KMS-11 (cell line): ENCODE measurements around the gene DAD1.

ENCODE experiments used
- H2AFZ ChIP-seq: fragments of 200-600 bp; sonication (generic); 2 replicates; pipeline ENCODE4 v1.6.1; 2016; ENCODE audit warnings: antibody characterized with exemption, mixed run types, low read depth
- H3K27ac ChIP-seq: fragments of 200-600 bp; sonication (generic); 2 replicates; pipeline ENCODE4 v1.6.1; 2016; ENCODE audit warnings: mild to moderate bottlenecking, mixed run types
- H3K27me3 ChIP-seq: fragments of 200-600 bp; sonication (generic); 2 replicates; pipeline ENCODE4 v1.6.1; 2017; ENCODE audit warnings: mild to moderate bottlenecking, low read depth, mixed run types, moderate library complexity; ENCODE audit not compliant: insufficient read depth
- H3K36me3 ChIP-seq: fragments of 200-600 bp; sonication (generic); 2 replicates; pipeline ENCODE4 v1.6.1; 2017; ENCODE audit warnings: mild to moderate bottlenecking, mixed run types; ENCODE audit not compliant: insufficient read depth
- H3K4me1 ChIP-seq: fragments of 200-600 bp; sonication (generic); 2 replicates; pipeline ENCODE4 v1.6.1; 2016; ENCODE audit warnings: mild to moderate bottlenecking, low read depth, mixed run types; ENCODE audit not compliant: poor library complexity, severe bottlenecking
- H3K4me2 ChIP-seq: fragments of 200-600 bp; sonication (generic); 2 replicates; pipeline ENCODE4 v1.7.0; 2016; ENCODE audit warnings: mild to moderate bottlenecking, mixed run types
- H3K4me3 ChIP-seq: fragments of 200-600 bp; sonication (generic); IDR thresholded peaks from 2 replicates; pipeline ENCODE4 v1.6.1; 2017; ENCODE audit warnings: low read depth, low read length, mixed read lengths; ENCODE audit not compliant: insufficient read depth
- H3K79me2 ChIP-seq: fragments of 200-600 bp; sonication (generic); 2 replicates; pipeline ENCODE4 v1.6.1; 2016; ENCODE audit warnings: low read depth, mixed run types; ENCODE audit not compliant: insufficient read depth
- H3K9ac ChIP-seq: fragments of 200-600 bp; sonication (generic); 2 replicates; pipeline ENCODE4 v1.6.1; 2016; ENCODE audit warnings: mild to moderate bottlenecking, mixed run types
- H4K20me1 ChIP-seq: fragments of 200-600 bp; sonication (generic); 2 replicates; pipeline ENCODE4 v1.6.1; 2016; ENCODE audit warnings: mild to moderate bottlenecking, mixed run types; ENCODE audit not compliant: insufficient read depth
- TF ChIP-seq, protein P1 (sequence below): fragments of 200-600 bp; sonication (generic); conservative IDR thresholded peaks from 2 replicates; pipeline ENCODE4 v1.6.1; 2017; ENCODE audit warnings: low read depth, mild to moderate bottlenecking, antibody characterized with exemption, low read length, moderate library complexity, mixed read lengths

The DAD1 gene

DNA sequence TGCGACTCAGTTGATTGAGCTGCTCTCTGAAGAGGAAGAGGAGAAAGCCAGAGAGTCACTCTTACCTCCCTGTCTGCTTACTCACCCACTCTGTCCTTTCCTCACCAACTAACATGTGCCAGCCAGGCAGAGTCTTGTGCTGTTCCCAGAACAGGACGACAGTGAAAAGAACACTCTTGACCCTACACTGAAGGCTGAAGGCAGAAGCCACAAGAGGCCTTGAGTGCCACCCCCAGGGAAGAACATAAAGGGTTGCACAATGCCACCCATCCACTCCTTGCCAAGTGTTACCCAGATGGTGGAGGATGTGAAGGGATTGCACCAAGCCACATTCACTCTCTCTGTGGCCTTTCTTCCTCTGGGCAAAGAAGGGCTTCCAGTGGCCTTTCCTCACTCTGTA, 21.9 kb upstream of the DAD1 start:
- no peak overlapping the region for H3K4me2 ChIP-seq
- TF ChIP-seq, protein P1, sequence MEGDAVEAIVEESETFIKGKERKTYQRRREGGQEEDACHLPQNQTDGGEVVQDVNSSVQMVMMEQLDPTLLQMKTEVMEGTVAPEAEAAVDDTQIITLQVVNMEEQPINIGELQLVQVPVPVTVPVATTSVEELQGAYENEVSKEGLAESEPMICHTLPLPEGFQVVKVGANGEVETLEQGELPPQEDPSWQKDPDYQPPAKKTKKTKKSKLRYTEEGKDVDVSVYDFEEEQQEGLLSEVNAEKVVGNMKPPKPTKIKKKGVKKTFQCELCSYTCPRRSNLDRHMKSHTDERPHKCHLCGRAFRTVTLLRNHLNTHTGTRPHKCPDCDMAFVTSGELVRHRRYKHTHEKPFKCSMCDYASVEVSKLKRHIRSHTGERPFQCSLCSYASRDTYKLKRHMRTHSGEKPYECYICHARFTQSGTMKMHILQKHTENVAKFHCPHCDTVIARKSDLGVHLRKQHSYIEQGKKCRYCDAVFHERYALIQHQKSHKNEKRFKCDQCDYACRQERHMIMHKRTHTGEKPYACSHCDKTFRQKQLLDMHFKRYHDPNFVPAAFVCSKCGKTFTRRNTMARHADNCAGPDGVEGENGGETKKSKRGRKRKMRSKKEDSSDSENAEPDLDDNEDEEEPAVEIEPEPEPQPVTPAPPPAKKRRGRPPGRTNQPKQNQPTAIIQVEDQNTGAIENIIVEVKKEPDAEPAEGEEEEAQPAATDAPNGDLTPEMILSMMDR, result no peak
- H3K4me3 ChIP-seq, result no peak overlapping the region
- H3K36me3 ChIP-seq, result no peaks in the 10 kb centered on the region
- no peaks in the 10 kb centered on the region for H3K79me2 ChIP-seq
- H2AFZ ChIP-seq, result no peak overlapping the region
- no peaks in the 10 kb centered on the region for H4K20me1 ChIP-seq
- H3K27ac ChIP-seq, result no peak overlapping the region
- no peaks in the 10 kb centered on the region for H3K27me3 ChIP-seq
- H3K9ac ChIP-seq, result no peak overlapping the region
- H3K4me1 ChIP-seq, result peaks cover 76% of the 10 kb centered on the region

GRCh38 chr14:22607291-22607690, 18.3 kb upstream of the DAD1 start:
- Histone ChIP-seq H2AFZ (no peak overlapping the region), H3K27ac (peak overlapping the region; percentile 64), H3K4me1 (peaks cover 77% of the 10 kb centered on the region), H3K36me3 (no peaks in the 10 kb centered on the region), H3K4me3 (no peak overlapping the region), H3K9ac (no peak overlapping the region), H3K4me2 (peak overlapping the region; percentile 33; the same call in 1 of the 2 replicates), H4K20me1 (no peaks in the 10 kb centered on the region), H3K27me3 (no peaks in the 10 kb centered on the region), H3K79me2 (no peaks in the 10 kb centered on the region)
- TF ChIP-seq, protein P1, result no peak

DNA sequence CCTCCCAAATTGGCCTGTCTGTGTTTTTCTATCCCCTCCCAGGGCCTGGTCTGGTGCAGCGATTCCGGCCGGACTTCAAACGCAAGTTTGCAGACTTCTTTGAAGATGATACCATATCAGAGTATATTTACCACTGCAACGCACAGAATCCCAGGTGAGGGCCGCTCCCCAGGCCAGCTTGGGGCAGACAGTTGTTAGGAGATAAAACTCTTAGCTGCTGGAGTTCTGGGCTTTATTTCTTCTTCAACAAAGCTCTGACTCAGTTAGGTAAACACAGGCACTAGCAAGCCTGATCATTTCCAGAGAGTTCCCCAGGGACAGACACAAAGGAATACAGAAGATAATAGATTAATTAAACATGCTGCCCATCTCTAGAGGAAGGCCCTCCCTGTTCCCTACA, 17.4 kb upstream of the DAD1 start:
- H3K79me2 ChIP-seq, result no peaks in the 10 kb centered on the region
- TF ChIP-seq, protein P1, result no peak
- peaks cover 77% of the 10 kb centered on the region for H3K4me1 ChIP-seq
- no peaks in the 10 kb centered on the region for H3K36me3 ChIP-seq
- peak overlapping the region; percentile 29; the same call in 1 of the 2 replicates for H3K4me2 ChIP-seq
- no peak overlapping the region for H3K9ac ChIP-seq
- no peaks in the 10 kb centered on the region for H3K27me3 ChIP-seq
- no peaks in the 10 kb centered on the region for H4K20me1 ChIP-seq
- no peak overlapping the region for H2AFZ ChIP-seq
- H3K27ac ChIP-seq, result peak overlapping the region; percentile 64; the same call in 1 of the 2 replicates
- no peak overlapping the region for H3K4me3 ChIP-seq

DNA sequence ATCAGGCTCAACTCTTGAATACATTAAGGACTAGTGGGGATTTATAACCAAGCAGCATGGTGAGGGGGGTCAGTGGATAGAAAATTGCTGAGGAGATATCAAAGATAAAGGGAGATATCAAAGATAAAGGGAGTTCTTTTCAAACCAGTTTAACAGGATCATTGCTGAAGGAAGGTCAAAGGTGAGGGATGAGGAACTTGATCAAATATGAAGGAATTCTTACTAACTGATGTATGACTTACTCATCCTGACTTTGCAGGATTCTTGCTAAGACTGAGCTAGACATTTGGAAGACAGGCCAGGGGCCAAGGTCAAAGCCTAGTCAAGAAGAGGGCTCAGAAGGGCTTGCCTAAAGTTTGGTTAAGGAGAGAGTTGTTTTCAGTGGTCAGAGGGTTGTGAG, 13.8 kb upstream of the DAD1 start:
- no peak overlapping the region for H2AFZ ChIP-seq
- TF ChIP-seq, protein P1, result no peak
- H3K27ac ChIP-seq, result no peak overlapping the region
- no peaks in the 10 kb centered on the region for H3K27me3 ChIP-seq
- no peaks in the 10 kb centered on the region for H4K20me1 ChIP-seq
- no peak overlapping the region for H3K9ac ChIP-seq
- peaks cover 22% of the 10 kb centered on the region for H3K79me2 ChIP-seq
- H3K36me3 ChIP-seq, result no peaks in the 10 kb centered on the region
- peaks cover 81% of the 10 kb centered on the region for H3K4me1 ChIP-seq
- no peak overlapping the region for H3K4me3 ChIP-seq
- peak overlapping the region; percentile 84; the same call in 1 of the 2 replicates for H3K4me2 ChIP-seq
